HG03439 (cell line): Measurements from ENCODE around the gene NOX4.
"Not testable (repeated sequence)": the region's sequence is repeated elsewhere in the genome, so short reads cannot be mapped to it uniquely, and the experiment has no call there.

Experiments used
- ATAC-seq: cut with Tn5 transposase; IDR thresholded peaks from one replicate; pipeline ENCODE4 v1.9.1; 2021; ENCODE audit warnings: mild to moderate bottlenecking, moderate library complexity; ENCODE audit not compliant: unreplicated experiment

The NOX4 gene

DNA sequence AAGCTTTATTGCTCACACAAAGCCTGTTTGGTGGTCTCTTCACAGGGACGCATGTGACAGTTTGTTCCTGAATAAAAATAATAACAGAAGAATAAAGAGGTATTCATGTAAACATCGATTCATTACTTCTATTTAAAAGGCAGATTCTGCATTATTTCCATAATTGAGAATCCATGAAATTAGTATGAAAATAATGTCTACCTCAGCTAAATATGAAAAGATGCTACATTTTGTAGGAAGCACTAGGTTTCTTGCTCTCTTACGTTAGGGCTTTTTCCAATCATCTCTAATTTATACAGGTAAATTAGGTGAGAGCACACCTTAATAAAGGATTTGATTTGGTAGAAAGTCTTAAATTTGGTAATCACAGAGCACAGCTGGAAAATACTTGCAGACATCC lies 103.7 kb downstream of the NOX4 start:
- ATAC-seq, result not testable (repeated sequence)

DNA sequence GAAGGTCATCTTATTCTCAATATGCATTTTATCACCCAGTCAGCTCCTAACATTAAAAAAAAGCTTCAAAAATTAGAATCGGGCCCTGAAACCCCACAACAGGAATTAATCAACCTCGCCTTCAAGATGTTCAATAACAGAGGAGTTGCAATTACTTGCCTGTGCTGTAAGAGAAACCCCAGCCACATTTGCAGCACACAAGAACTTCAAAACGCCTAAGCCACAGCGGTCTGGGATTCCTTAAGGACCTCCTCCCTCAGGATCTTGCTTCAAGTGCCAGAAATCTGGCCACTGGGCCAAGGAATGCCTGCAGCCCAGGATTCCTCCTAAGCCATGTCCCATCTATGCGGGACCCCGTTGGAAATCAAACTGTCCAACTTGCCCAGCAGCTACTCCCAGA lies 108.2 kb downstream of the NOX4 start:
- not testable (repeated sequence) for ATAC-seq

DNA sequence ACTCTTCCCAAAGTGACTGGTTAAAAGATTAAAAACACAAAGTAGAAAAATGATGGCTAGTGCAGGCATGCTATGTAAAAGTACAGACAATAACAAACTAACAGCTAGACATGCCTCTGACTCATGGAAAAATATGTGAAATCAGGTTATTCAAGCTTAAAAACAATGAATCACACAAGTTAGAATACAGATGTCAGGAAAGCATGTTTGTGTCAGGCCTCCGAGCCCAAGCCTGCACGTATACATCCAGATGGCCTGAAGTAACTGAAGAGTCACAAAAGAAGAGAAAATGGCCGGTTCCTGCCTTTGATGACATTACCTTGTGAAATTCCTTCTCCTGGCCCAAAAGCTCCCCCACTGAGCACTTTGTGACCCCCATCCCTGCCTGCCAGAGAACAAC lies 110.1 kb downstream of the NOX4 start:
- ATAC-seq, result no peak

DNA sequence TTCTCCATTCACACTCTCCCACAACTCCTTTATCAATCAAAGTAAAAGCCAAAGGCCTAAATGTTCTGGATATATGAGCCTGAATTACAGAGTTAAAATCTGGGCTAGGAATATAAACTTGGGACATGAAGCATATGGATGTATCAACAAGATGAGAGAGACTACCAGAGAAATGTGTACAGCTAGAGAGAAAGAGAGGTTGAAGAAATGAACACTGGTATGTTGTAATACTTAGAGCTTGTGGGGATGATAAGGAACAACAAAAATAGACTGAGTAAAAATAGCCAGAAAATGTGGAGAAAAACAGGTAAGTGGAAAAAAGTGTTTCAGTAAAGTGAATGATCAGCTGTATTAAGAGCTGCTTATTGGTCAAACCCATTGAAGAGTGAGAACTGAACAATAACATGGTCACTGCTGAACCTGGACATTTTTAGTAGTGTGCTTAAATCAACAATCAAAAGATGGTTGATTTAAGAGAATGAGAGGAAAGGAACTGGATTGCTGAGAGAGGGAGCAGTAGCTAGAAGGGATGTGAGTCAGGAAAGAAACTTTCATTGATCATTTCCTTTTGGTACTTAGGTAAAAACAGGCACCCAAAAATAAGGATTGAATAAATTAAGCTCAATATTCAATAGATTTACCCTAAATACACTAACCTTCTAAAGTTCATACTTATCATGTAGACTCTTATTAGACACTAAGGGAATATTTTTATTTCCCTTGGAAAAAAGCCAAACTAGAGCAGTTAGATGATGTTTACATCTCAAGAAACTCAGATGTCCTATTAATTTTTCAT lies 111.0 kb downstream of the NOX4 start:
- not testable (repeated sequence) for ATAC-seq

DNA sequence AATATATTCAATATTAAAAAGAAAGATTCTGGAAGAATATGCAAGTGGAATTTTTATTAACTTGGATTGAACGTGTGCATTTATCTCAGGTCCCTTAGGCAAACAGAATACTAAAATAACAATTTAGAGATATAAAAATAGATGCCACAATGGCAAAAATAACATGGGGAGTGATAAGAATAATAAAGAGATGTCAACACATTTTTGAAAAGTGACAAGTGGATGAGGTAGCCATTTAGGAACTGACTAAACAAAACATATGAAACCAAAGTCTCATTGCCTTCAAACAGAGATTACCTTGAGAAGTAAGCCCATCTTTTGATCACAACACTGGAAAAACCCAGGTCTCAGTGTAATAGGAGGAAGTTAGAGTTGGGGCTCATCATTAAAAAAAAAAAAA lies 112.2 kb downstream of the NOX4 start:
- not testable (repeated sequence) for ATAC-seq

DNA sequence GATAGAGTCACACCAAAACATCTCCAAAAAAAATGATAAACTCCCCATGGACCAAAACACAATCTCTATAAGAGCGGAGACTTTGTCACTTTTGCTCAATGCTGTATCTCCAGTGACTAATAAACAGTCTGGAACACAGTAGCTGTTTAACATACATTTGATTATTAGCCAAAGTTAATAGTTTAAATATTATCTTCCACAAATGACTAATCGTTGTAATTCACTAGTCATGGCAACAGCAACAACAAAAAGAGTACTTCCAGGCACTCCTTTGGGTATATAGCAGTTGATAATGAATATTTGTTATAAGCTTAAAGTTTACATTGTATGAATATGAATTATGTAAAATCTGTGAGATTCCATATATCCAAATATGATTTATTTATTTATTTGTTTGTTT lies 121.8 kb downstream of the NOX4 start:
- ATAC-seq, result not testable (repeated sequence)

DNA sequence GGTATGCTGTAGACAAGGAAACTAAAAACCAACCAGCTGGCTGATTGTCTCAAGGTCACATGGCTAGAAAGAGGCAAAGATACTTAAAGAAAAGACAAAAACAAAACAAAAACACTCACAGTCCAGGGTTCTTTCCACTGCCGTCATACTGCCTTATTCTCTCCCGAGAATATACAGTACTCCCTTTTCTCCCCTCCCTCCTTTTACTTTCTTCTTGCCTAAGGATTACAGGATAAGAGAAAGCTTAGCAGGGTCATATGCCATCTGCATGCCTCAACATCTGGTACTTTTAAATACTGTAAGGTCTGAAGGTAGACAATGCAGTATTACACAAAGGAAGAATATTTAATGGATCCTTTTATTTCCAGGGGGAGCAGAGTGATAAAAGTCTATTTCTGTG lies 126.3 kb downstream of the NOX4 start:
- ATAC-seq, result not testable (repeated sequence)

DNA sequence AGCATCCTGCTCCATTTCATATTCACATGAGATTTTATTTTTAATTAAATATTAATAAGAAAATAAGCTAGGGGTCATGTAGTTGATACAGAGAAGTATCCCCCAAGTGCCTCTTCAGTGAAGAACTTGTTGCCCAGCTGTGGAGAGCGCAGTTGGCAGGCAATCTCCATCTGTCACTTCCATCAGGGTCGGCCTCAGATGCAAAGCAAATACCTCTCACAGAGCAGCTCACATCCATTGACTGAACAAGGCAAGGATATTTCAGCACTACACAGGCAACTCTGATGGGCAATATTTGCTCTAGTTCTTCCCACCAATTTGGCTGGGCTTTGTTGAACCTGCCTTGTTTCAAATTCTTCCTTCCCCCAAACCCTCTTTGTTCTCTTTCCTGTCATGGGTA lies 129.4 kb downstream of the NOX4 start:
- ATAC-seq, result no peak

DNA sequence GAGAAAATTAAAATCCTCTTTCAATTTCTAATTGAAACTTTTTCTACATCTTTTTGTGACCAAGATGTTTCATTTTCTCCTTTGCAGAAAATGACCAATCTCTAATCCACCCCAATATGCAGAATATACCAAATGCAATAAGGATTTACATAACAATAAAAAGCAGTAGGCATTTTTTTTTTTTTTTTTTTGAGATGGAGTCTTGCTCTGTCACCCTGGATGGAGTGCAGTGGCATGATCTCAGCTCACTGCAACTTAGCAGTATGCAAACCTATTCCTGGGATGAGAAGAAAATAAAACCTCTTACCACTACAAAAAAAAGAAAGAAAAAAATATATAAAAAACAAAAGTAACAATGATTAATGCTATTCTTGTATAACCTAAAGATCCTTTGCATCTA lies 132.0 kb downstream of the NOX4 start:
- ATAC-seq, result not testable (repeated sequence)

DNA sequence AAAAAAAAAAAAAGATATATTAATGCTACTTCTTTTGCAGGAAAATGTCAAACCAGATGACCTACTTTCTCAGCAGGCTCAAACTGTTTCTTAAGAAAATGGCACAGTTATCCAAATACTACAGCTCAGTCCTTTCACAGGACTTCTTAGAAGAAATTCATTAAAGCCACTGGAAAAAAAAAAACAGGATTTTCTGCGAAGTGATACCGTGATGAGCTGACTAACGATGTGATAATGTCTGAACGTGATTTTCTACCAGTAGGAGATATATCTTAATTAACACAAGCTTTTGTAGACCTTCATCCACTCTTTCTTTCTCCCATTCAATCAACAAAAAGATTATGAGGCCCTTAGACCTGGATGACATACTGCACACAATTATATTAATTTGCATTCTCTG lies 132.4 kb downstream of the NOX4 start:
- no peak for ATAC-seq

DNA sequence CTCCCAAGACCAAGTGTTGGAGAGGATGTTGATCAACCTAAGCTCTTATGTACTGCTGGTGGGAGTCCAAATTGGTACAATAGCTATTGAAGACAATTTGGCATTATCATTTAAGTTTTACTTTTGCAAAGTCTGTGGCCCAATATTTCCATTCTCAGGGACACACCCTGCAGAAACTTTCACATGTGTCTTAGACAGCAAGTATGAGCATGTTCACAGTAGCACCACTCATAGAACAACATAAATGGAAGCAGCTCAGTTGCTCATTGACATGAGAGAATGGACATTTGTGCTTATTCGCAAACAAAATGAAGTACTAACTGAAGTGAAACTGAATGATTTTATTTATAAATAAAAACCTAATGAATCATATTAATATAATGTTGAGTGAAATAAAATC lies 135.5 kb downstream of the NOX4 start:
- ATAC-seq, result no peak

DNA sequence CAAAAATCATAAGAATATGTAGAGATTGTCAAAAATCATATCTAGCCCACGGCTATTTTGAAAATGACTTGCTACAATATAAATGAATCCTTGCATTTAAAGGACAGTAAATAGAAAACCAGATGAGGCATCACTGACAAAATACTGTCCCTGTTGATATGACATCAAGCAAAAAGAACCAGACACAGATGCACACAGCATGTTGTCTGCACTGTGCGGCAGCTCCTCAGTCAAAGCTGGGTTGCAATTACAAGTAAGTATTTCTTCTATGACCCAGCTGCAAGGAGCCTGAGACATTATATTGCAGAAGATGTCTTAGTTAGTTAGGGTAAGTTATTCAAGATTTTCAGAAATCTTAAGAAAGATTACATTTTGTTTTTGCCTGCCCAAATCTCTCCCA lies 136.7 kb downstream of the NOX4 start:
- ATAC-seq, result not testable (repeated sequence)

DNA sequence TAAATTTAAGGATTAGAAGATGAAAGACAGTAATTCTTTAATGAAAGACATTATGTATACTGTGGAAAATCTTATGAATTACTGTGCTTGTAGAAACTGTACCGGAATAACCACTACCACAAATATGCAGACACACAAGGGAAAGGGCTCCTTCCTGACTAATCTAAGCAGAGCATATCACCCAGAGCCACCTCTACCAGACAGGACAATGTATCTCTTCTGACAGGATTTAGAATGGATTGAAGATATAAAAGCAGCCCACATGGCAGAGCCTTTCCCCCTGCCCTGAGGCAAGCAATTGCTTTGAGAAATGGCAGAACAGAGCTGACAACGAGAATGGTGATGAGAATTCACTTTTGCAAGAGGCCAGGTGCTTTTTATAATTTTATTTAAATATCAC lies 144.1 kb downstream of the NOX4 start:
- no peak for ATAC-seq

DNA sequence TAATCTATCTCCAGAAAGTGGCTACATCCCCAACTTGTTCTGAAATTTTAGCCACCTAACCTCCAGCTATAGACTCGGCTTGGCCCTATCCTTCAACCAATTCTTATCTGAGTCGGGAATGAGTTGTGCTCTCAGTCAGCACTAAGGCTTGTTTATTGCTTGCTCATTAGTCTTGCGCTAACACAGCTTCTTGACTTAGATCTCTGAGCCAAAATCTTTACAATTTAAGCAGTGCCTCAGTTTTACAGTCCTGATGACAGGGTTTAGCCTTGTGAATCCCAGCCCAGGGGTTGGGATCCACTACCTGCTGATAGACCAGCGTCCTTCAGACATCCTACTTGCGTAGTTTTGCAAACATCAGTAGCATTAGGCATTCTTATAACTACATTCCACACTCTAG lies 144.6 kb downstream of the NOX4 start:
- no peak for ATAC-seq

DNA sequence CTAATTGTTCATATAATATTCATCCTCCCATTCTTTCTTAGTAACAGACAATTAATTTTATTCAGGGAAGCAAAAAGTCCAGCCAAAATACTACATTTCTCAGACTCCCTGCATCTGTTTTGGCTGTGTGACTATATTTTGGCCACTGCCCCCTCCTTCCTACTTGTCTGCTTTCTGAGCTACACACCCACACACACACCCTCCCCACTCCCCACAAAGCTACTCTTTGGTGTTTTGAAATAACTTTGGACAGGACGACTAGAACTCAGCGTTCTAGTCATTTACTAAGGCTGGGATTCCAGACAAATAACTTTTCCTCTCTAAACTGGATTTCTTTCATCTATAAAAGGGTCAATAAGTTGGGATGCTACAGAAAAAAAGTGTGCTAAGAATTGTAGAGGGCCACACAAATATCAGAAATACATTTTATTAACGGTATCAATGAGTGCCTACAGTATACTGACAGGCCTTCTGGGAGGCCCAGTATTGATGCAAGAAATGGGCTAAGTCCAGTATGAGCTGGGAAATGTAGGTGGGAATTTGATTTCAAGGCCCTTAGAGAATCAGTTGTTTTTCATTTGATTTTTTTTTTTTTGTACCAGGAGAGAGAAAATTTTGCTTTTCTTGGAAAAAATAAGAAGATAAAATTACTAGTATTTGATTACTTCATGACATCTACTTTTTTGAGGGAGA lies 148.1 kb downstream of the NOX4 start:
- ATAC-seq, result not testable (repeated sequence)

DNA sequence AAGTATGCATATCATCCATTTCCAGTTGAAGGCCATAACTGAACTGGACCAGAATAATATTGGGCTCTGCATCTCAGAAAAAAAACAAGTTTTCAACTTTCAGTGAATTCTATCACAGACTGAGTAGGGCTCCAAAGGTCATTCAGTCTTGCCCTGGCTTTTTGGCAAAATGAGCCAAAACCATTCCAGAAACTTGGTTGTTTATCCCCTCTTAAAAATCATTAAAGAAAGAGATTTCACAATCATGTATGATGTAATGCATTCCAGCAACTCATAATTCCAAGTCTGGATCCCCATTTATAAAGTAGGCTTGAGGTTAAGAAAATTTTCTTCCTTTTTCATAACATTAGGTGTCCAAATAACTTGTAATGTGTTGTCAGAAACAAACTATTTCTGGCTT lies 150.7 kb downstream of the NOX4 start:
- ATAC-seq, result not testable (repeated sequence)

DNA sequence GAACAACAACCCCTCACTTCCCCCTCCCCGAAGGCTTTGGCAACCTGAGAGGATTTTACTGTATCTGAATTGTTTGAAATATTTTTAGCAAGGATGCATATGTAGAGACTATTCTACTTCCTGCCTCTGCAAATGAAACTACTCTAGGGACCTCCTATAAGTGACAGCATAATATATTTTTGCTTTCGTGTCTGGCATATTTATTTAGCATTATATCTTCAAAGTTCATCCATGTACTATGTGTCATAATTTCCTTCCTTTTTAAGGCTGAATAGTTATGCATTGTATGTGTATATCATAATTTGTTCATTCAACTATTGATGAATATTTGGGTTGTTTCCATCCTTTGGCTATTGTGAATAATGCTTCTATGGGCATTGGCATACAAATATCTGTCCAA lies 153.1 kb downstream of the NOX4 start:
- not testable (repeated sequence) for ATAC-seq

DNA sequence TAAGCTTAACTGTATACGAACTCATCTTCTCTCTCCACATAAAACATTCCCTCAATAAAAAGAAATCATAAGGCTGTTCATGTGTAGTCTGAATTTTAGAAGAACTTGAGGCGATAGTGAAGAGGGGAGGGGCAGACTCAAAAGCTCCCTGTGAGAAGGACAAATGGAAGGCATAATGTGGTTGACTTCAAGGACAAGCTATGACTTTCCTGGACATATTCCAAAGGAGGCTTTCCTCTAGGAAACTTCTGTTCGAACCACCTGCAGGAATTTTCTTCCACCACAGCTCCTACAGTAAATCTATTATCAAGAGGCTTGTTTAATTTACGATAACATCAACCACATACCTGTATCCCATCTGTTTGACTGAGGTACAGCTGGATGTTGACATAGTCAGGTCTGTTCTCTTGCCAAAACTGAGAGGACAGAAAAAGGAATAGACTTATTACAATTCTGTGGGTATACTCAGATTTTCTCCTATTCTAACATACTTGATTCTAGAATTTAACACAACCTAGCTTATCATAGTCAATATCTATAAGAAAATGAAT lies 154.0 kb downstream of the NOX4 start:
- not testable (repeated sequence) for ATAC-seq

DNA sequence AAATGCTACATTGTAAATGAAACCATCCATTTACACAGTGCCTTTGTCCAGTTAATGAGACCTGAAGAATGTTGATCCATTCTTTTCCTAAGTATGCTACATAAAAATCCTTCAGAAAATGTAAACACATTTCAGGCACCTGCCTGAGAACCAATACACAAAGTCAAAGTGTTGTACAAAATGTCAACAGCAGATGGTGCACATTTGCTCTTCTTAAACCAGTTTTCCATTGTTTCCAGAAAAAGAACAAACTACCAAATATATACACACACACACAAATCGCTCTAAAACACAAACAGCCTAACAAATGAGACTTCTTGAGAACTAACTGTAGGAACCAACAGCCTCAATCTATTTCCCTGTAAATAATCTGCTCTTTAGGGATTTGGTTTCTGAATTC lies 157.5 kb downstream of the NOX4 start:
- not testable (repeated sequence) for ATAC-seq

DNA sequence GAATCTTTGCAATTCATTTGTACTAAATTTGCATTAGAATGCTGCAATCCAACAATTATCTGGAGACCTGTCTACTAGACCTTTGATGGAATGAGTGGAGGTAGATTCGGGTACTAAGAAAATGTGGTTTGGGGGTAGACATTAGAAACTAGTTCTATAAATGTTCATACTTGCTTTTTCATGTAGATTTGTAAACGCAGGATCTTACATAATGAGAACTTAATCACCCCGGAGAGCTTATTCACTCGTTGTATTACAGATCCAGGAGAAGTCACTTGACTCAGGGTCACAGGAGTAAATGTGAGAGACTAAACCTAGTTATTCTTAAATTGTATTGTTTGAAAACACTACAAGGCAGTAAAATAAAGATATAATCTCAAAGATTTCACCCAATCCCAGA lies 159.2 kb downstream of the NOX4 start:
- ATAC-seq, result not testable (repeated sequence)

DNA sequence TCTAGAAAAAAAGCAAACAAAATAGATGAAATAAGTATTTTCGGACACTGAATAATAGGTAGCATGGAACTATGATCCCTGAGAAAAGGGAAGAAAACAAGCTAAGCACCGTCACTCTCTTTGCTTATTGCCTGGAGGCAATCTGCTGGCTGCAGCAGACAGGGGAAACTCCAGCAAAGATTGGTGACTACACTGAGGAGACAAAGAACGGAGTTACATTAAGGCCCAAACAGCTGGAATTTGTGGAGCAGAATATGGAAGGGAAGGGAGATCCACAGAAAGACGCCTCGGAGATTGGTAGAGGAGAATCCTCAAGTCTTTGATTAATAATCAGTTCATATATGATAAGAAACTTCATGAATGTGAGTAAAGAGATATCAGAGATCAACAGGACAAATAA lies 163.3 kb downstream of the NOX4 start:
- ATAC-seq, result no peak

DNA sequence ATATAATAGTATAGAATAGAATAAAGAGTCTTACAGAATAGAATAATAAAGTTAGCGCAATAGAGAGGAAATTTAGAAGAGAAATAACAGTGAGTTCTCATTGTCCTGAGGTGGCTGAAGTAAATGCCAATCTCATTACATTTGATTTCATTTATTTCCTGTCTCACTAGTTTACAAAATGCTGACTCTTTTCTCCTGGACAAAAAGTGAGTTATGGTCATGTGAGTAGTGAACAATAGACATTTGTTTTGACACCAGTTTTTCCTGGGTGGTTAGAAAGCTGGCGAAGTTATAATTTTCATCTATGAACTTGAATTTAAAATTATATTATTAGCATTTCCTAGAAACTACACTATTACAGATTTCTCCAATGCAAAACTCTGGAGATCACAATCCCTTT lies 169.8 kb downstream of the NOX4 start:
- no peak for ATAC-seq
